B cell (primary cell): ENCODE results near the gene TRIM25. TPM values are rescaled to one million over a fixed set of nuclear protein-coding genes. Genes with fewer than 3 reads are reported as not detected.

Experiments
- ATAC-seq: fragments of 200-7000 bp; cut with Tn5 transposase; one replicate; pipeline ENCODE4 v1.10.0; 2021; ENCODE audit warnings: low read depth, mild to moderate bottlenecking, moderate number of reproducible peaks, moderate library complexity
- CTCF ChIA-PET: fragments of 350-600 bp; sonication (Branson Sonifier 250); formaldehyde crosslinking; loops from one replicate; lab custom pipeline; 2021; ENCODE audit warnings: antibody characterized with exemption, inconsistent platforms; lab: Charles Lee
- POLR2A ChIA-PET: fragments of 350-600 bp; sonication (Branson Sonifier 250); formaldehyde crosslinking; loops from one replicate; lab custom pipeline; 2021; ENCODE audit warnings: antibody characterized with exemption; lab: Charles Lee
- DNase-seq: peaks from one replicate; pipeline ENCODE4 v3.0.0; 2013
- H2AFZ ChIP-seq: 2 replicates; pipeline ENCODE4 v1.6.1; 2012; ENCODE audit warnings: mild to moderate bottlenecking, low read depth, low read length; ENCODE audit not compliant: insufficient read depth, poor library complexity, severe bottlenecking
- H3K27ac ChIP-seq, 2 donors: 1 replicate in 1 of 2; 2 replicates in 1 of 2; pipeline ENCODE4 v1.5.1; 2012 to 2013; ENCODE audit warnings: low read length in 2 of 2, mild to moderate bottlenecking in 2 of 2, moderate library complexity in 1 of 2
- H3K27me3 ChIP-seq, 4 experiments: fragments of 200-600 bp in 1 of 4; sonication (generic) in 1 of 4; replicated peaks in 1 of 4; 1 replicate in 2 of 4; 2 replicates in 2 of 4; pipeline versions ENCODE4 v1.6.1 to v1.7.0; 2013 to 2016; ENCODE audit warnings: low read length in 3 of 4, mild to moderate bottlenecking in 2 of 4, mixed read lengths in 1 of 4, moderate library complexity in 1 of 4; ENCODE audit not compliant: insufficient read depth in 4 of 4, control insufficient read depth in 3 of 4; ENCODE audit errors: control extremely low read depth in 1 of 4
- H3K36me3 ChIP-seq, 2 experiments: replicated peaks in 1 of 2; 1 replicate in 1 of 2; 2 replicates in 1 of 2; pipeline versions ENCODE4 v1.6.1 to v1.7.1; 2013; ENCODE audit warnings: low read length in 1 of 2; ENCODE audit not compliant: insufficient read depth in 2 of 2, control insufficient read depth in 1 of 2; ENCODE audit errors: control extremely low read depth in 1 of 2, extremely low read depth in 1 of 2
- H3K4me1 ChIP-seq, 2 donors: fragments of 200-600 bp in 1 of 2; sonication (generic) in 1 of 2; 1 replicate in 1 of 2; 2 replicates in 1 of 2; pipeline versions ENCODE4 v1.5.1 to v1.6.1; 2013 to 2017; ENCODE audit warnings: low read length in 2 of 2; ENCODE audit not compliant: control insufficient read depth in 2 of 2, insufficient read depth in 2 of 2
- H3K4me2 ChIP-seq: replicated peaks from 2 replicates; pipeline ENCODE3; 2012; ENCODE audit warnings: mild to moderate bottlenecking, low read depth, low read length; ENCODE audit not compliant: poor library complexity, severe bottlenecking
- H3K4me3 ChIP-seq, 5 experiments: fragments of 200-600 bp in 1 of 5; sonication (generic) in 1 of 5; 1 replicate in 3 of 5; 2 replicates in 2 of 5; pipeline versions ENCODE4 v1.5.1 to v1.7.0; 2011 to 2016; ENCODE audit warnings: low read length in 4 of 5, mild to moderate bottlenecking in 4 of 5, low read depth in 2 of 5, control low read depth in 1 of 5, moderate library complexity in 1 of 5; ENCODE audit not compliant: insufficient read depth in 1 of 5; ENCODE audit errors: control extremely low read depth in 1 of 5, extremely low read depth in 1 of 5
- H3K79me2 ChIP-seq: fragments of 200-600 bp; sonication (generic); one replicate; pipeline ENCODE4 v1.6.0; 2016; ENCODE audit warnings: low read length; ENCODE audit not compliant: control insufficient read depth, insufficient read depth
- H3K9ac ChIP-seq: fragments of 200-600 bp; sonication (generic); 2 replicates; pipeline ENCODE4 v1.6.1; 2017; ENCODE audit warnings: mild to moderate bottlenecking, low read length, moderate library complexity
- H3K9me3 ChIP-seq, 3 donors: one replicate each; pipeline versions ENCODE4 v1.6.1 to v1.7.1; 2013; ENCODE audit warnings: low read length in 2 of 3; ENCODE audit not compliant: control insufficient read depth in 2 of 3, insufficient read depth in 1 of 3; ENCODE audit errors: control extremely low read depth in 1 of 3
- H4K20me1 ChIP-seq: 2 replicates; pipeline ENCODE4 v1.6.0; 2012; ENCODE audit warnings: mild to moderate bottlenecking, low read length; ENCODE audit not compliant: insufficient read depth, control insufficient read depth, poor library complexity, severe bottlenecking
- H3K27ac Mint-ChIP-seq: one replicate; pipeline ENCODE4 v1.8.0; 2021; ENCODE audit warnings: mixed read lengths
- H3K27me3 Mint-ChIP-seq: one replicate; pipeline ENCODE4 v1.8.0; 2021; ENCODE audit warnings: mixed read lengths
- H3K4me1 Mint-ChIP-seq: one replicate; pipeline ENCODE4 v1.8.0; 2021; ENCODE audit warnings: mixed read lengths
- H3K4me3 Mint-ChIP-seq: one replicate; pipeline ENCODE4 v1.8.0; 2021; ENCODE audit warnings: mixed read lengths
- H3K9me3 Mint-ChIP-seq: one replicate; pipeline ENCODE4 v1.8.0; 2022; ENCODE audit warnings: mixed read lengths; ENCODE audit not compliant: insufficient read depth
- CTCF ChIP-seq: fragments of 200-600 bp; IDR thresholded peaks from one replicate; pipeline ENCODE4 v1.8.0; 2022; ENCODE audit warnings: antibody characterized with exemption, mild to moderate bottlenecking
- EZH2 ChIP-seq: IDR thresholded peaks from 2 replicates; pipeline ENCODE4 v1.6.1; 2012; ENCODE audit warnings: borderline replicate concordance, low read depth, mild to moderate bottlenecking, moderate library complexity, low read length; ENCODE audit not compliant: insufficient read depth, poor library complexity, severe bottlenecking
- WGBS: methylation state at CpG from one replicate; pipeline ENCODE4 v1.1.5; 2013; ENCODE audit warnings: missing lambda C conversion rate; ENCODE audit not compliant: insufficient coverage; 5-methylcytosine and 5-hydroxymethylcytosine counted together
- intact Hi-C: fragments of 100-400 bp; cut with micrococcal nuclease; formaldehyde crosslinking; loops from one replicate; pipeline ENCODE4 v1.10.0; 2022
- polyA plus RNA-seq: library from polyadenylated mRNA; depleted of rRNA; stranded (reverse); fragments of >200 nt; gene quantifications from 2 replicates; pipeline ENCODE4 v1.2.3, GENCODE V29; 2012
- total RNA-seq, 2 donors: library from RNA; stranded (reverse); fragments of 120-200 nt in 1 of 2; gene quantifications; 1 replicate in 1 of 2; 2 replicates in 1 of 2; pipeline versions ENCODE4 v1.2.3 to v1.2.4, GENCODE V29; 2013 to 2022

TRIM25 gene
- total and polyA plus RNA-seq, 2 donors (not counting 1 experiment from before 2014, with no cell fraction given), result 38.5 to 92.4 TPM

DNA sequence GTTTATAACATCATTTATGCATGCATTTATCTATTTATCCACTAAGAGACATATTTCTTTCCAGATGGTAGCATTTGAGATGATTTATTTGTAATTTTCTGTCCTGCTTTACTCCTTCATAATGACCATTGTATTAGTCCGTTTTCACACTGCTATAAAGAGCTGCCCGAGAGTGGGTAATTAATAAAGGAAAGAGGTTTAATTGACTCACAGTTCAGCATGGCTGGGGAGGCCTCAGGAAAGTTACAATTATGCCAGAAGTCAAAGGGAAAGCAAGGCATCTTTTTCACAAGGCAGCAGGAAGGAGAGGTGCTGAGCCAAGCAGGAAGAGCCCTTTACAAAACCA is 28.6 kb downstream of the TRIM25 start:
- H3K27me3 Mint-ChIP-seq, result no peaks in the 10 kb centered on the region
- ATAC-seq (no peak), DNase-seq (no peak)
- no peak overlapping the region for H3K9ac ChIP-seq
- H3K27ac ChIP-seq, result no peak overlapping the region
- H3K4me3 Mint-ChIP-seq, result no peak overlapping the region
- no peak overlapping the region for H2AFZ ChIP-seq
- CTCF ChIA-PET, result interaction anchor here (1.4 kb wide), 1 partner anchor 54 kb away, joined by 3 read pairs; no protein-coding TSS in a partner anchor
- H3K27ac Mint-ChIP-seq, result no peak overlapping the region
- H4K20me1 ChIP-seq, result no peaks in the 10 kb centered on the region
- peaks cover 2% of the 10 kb centered on the region for H3K4me1 Mint-ChIP-seq
- no peak overlapping the region for H3K4me2 ChIP-seq
- H3K4me3 ChIP-seq, result no peak overlapping the region
- no CpG with 5 or more reads among the region's 2 CpGs for WGBS
- H3K9me3 ChIP-seq, result peaks cover 0 to 15% (median 14%) of the 10 kb centered on the region in 3 donors
- H3K9me3 Mint-ChIP-seq, result peaks cover 5% of the 10 kb centered on the region
- intact Hi-C loops, result no loop called here
- POLR2A ChIA-PET, result no interaction called here
- peaks cover 6 to 42% of the 10 kb centered on the region in 2 experiments for H3K36me3 ChIP-seq
- no peaks in the 10 kb centered on the region for H3K27me3 ChIP-seq
- H3K79me2 ChIP-seq, result no peaks in the 10 kb centered on the region
- H3K4me1 ChIP-seq, result peaks cover 0 to 1% of the 10 kb centered on the region in 2 donors
- TF ChIP-seq EZH2, result no peak
- TF ChIP-seq CTCF, result no peak

DNA sequence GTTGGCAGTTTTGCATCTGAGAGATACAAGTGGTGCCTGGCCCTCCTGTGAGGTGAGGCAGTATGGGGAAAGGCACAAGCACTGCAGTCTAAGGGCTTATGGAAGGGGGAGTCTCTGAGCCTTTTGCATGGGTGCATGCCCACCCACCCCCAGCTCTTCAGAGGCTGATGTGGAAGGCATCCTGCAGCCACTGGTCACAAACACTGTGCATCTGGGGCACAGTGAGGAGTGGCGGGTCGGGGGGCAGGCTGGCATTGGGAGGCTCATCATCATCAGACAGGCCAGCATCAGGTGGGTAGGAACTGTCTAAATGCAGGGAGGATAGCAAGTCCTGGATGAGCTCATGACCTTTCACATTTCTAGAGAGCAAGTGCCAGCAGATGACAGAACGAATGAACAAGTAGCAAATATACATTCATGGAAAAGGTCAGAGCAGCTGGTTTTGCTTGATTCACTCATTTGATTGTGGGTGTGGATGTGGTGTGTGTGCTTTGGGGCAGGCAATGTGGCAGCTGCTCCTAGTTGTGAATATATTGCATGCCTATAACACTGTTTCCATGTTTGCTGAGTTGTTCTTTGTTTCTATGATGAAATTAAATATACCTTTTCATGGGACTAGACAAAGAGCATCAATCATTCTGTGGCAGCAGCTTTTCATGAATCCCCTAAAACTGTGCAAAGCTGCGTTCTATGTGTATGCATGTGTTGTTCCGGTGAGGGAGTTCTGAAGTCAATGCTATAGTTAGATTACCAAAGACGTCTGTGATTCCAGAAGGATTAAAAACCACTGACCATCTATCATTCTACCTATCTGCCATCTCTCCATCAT is 29.2 kb downstream of the TRIM25 start:
- Histone ChIP-seq H3K4me2 (no peak overlapping the region), H3K9ac (no peak overlapping the region), H4K20me1 (no peaks in the 10 kb centered on the region), H3K36me3 (peaks cover 4 to 36% of the 10 kb centered on the region in 2 experiments), H3K9me3 (peaks cover 0 to 15% (median 14%) of the 10 kb centered on the region in 3 donors), H3K4me3 (no peak overlapping the region), H3K4me1 (peaks cover 0 to 3% of the 10 kb centered on the region in 2 donors), H3K27ac (no peak overlapping the region), H3K79me2 (no peaks in the 10 kb centered on the region), H3K27me3 (no peaks in the 10 kb centered on the region), H2AFZ (no peak overlapping the region)
- POLR2A ChIA-PET, result no interaction called here
- no peak overlapping the region for H3K27ac Mint-ChIP-seq
- H3K4me1 Mint-ChIP-seq, result peaks cover 2% of the 10 kb centered on the region
- WGBS, result 79% methylated on average over 2 of the region's 6 CpGs
- no peak for TF ChIP-seq EZH2
- no peak for TF ChIP-seq CTCF
- no peak overlapping the region for H3K4me3 Mint-ChIP-seq
- ATAC-seq (no peak), DNase-seq (no peak)
- intact Hi-C loops, result no loop called here
- H3K27me3 Mint-ChIP-seq, result no peaks in the 10 kb centered on the region
- CTCF ChIA-PET, result interaction anchor here (0.6 to 1.4 kb wide), 3 partner anchors 55 to 64 kb away, joined by 3 to 6 read pairs (median 3); no protein-coding TSS in a partner anchor
- peaks cover 5% of the 10 kb centered on the region for H3K9me3 Mint-ChIP-seq
